AG20443 (cell line): ENCODE measurements around the gene RSU1.

ENCODE experiments used
- DNase-seq: peaks from one replicate; pipeline ENCODE4 v3.0.0; 2012; ENCODE audit warnings: low spot score, mixed read lengths

The RSU1 gene

GRCh38 chr10:16674147-16674703 lies 143.0 kb downstream of the RSU1 start:
- DNase-seq: no peak

GRCh38 chr10:16673443-16673842 lies 143.8 kb downstream of the RSU1 start:
- DNase-seq: no peak

- no peak for DNase-seq
These were observed 153.8 kb downstream of the RSU1 start for GRCh38 chr10:16663444-16663843.

- no peak for DNase-seq
These were observed 154.3 kb downstream of the RSU1 start for GRCh38 chr10:16662923-16663322.

- DNase-seq: no peak
These were observed 160.3 kb downstream of the RSU1 start for GRCh38 chr10:16656895-16657294.

GRCh38 chr10:16653224-16653623 lies 164.0 kb downstream of the RSU1 start:
- DNase-seq: no peak

GRCh38 chr10:16652154-16652553 lies 165.1 kb downstream of the RSU1 start:
- no peak for DNase-seq

- DNase-seq: no peak
These were observed 167.5 kb downstream of the RSU1 start for GRCh38 chr10:16649757-16650156.

- DNase-seq: no peak
These were observed 168.9 kb downstream of the RSU1 start for GRCh38 chr10:16648366-16648765.

- no peak for DNase-seq
These were observed 170.8 kb downstream of the RSU1 start for GRCh38 chr10:16646181-16647059.

GRCh38 chr10:16644146-16644545 lies 173.1 kb downstream of the RSU1 start:
- DNase-seq: no peak

GRCh38 chr10:16643502-16643901 lies 173.7 kb downstream of the RSU1 start:
- no peak for DNase-seq

GRCh38 chr10:16640153-16640552 lies 177.1 kb downstream of the RSU1 start:
- DNase-seq: no peak

GRCh38 chr10:16639471-16639870 lies 177.8 kb downstream of the RSU1 start:
- DNase-seq: no peak

- no peak for DNase-seq
These were observed 184.2 kb downstream of the RSU1 start for GRCh38 chr10:16632996-16633395.

GRCh38 chr10:16626697-16627096 lies 190.5 kb downstream of the RSU1 start:
- no peak for DNase-seq

GRCh38 chr10:16612981-16613355 lies 204.3 kb downstream of the RSU1 start:
- DNase-seq: no peak

GRCh38 chr10:16612115-16612980 lies 204.9 kb downstream of the RSU1 start:
- DNase-seq: peak; percentile 35

- DNase-seq: no peak
These were observed 206.2 kb downstream of the RSU1 start for GRCh38 chr10:16611037-16611436.

- no peak for DNase-seq
These were observed 208.0 kb downstream of the RSU1 start for GRCh38 chr10:16609211-16609610.

- no peak for DNase-seq
These were observed 210.3 kb downstream of the RSU1 start for GRCh38 chr10:16606923-16607322.

GRCh38 chr10:16606421-16606820 lies 210.8 kb downstream of the RSU1 start:
- DNase-seq: no peak

- no peak for DNase-seq
These were observed 213.9 kb downstream of the RSU1 start for GRCh38 chr10:16603308-16603707.
